Measurements from ENCODE around the gene SPTBN1. TPM values are rescaled to one million over a fixed set of nuclear protein-coding genes. Genes with fewer than 3 reads are reported as not detected.

SPTBN1 gene
- total and polyA plus RNA-seq, 2 donors (not counting 3 experiments of a cell fraction or from before 2014, with no cell fraction given) = 63.3 to 320 TPM

- H3K79me2 ChIP-seq (ENCODE audit: control insufficient read depth, insufficient read depth, low read length) = peaks cover 94% of the 10 kb centered on the region
- H3K27me3 ChIP-seq (ENCODE audit: control insufficient read depth in 2 of 2, insufficient read depth in 2 of 2, low read length in 2 of 2) = no peaks in the 10 kb centered on the region
- H3K9me1 ChIP-seq (replicated peaks; ENCODE audit: control insufficient read depth, extremely low read depth, insufficient read depth, low read length) = no peaks in the 10 kb centered on the region
- H3K4me3 ChIP-seq (replicated peaks in 1 of 3; ENCODE audit: insufficient read depth in 1 of 3, low read depth in 1 of 3, low read length in 3 of 3) = no peak overlapping the region
- dilution Hi-C loops (cut with MboI; ENCODE audit: extremely low pct_ligation_motif_present, low sequenced_read_pairs) = no loop called here
- no peak overlapping the region for H2AFZ ChIP-seq (ENCODE audit: low read depth, low read length)
- BruUV-seq (replicated peaks) = no TSS peak
- peaks cover 0 to 2% of the 10 kb centered on the region in 2 experiments for H3K36me3 ChIP-seq (ENCODE audit: control insufficient read depth in 2 of 2, extremely low read depth in 1 of 2, insufficient read depth in 2 of 2, low read length in 2 of 2)
- ChIA-PET POLR2A (interaction anchor here (1.3 kb wide), 1 partner anchor 20 kb away, joined by 3 read pairs; no protein-coding TSS in a partner anchor), CTCF (interaction anchor here (0.8 to 1.4 kb wide), 2 partner anchors 8 to 66 kb away, joined by 3 to 4 read pairs; no protein-coding TSS in a partner anchor)
- DNase-seq (ENCODE audit: low read depth, low spot score) (no peak), FAIRE-seq (no peak)
- no peak overlapping the region for H3K4me2 ChIP-seq (ENCODE audit: insufficient read depth, low read length)
- peaks cover 2% of the 10 kb centered on the region for H4K20me1 ChIP-seq (replicated peaks; ENCODE audit: control insufficient read depth, extremely low read depth, insufficient read depth, low read length)
- intact Hi-C loops (cut with micrococcal nuclease) = no loop called here
- no peak overlapping the region for H3K27ac ChIP-seq (ENCODE audit: insufficient read depth, low read depth, low read length)
- peaks cover 44% of the 10 kb centered on the region for H3K4me1 ChIP-seq (ENCODE audit: control insufficient read depth, extremely low read depth, insufficient read depth, low read length)
- no peak for TF ChIP-seq CTCF (IDR thresholded peaks at IDR 0.05; ENCODE audit: extremely low read depth in 1 of 2, insufficient read depth in 1 of 2, low read depth in 1 of 2, low read length in 2 of 2)
- no peak for TF ChIP-seq MYC (IDR thresholded peaks at IDR 0.05; ENCODE audit: low read depth, low read length)
- no peak for TF ChIP-seq POLR2A (IDR thresholded peaks at IDR 0.05; ENCODE audit: low read depth, low read length)
- no peak for TF ChIP-seq POLR2AphosphoS5 (IDR thresholded peaks at IDR 0.05; ENCODE audit: insufficient read depth, low read depth, low read length)
- TF ChIP-seq FOS (IDR thresholded peaks at IDR 0.05; ENCODE audit: borderline replicate concordance, insufficient read depth, low read length) = no peak
- TF ChIP-seq JUN (IDR thresholded peaks at IDR 0.05; ENCODE audit: borderline replicate concordance, insufficient read depth, insufficient read length, low read depth) = no peak
- TF ChIP-seq GATA2 (IDR thresholded peaks at IDR 0.05; ENCODE audit: insufficient read depth, insufficient read length, low read depth, low read length) = no peak
- TF ChIP-seq MAX (IDR thresholded peaks at IDR 0.05; ENCODE audit: insufficient read depth, insufficient read length) = no peak
- H3K9ac ChIP-seq (replicated peaks; ENCODE audit: extremely low read depth, insufficient read depth, low read length) = no peak overlapping the region
- H3K9me3 ChIP-seq (replicated peaks; ENCODE audit: control insufficient read depth, insufficient read depth, low read length) = no peaks in the 10 kb centered on the region
Observed at GRCh38 chr2:54599326-54599710, 143.2 kb downstream of the SPTBN1 start.
